Measurements from ENCODE around the gene RPL32. TPM values are rescaled to one million over a fixed set of nuclear protein-coding genes. Genes with fewer than 3 reads are reported as not detected.

Gene RPL32
- total and polyA plus RNA-seq, 5 donors from 2014 or later = 2,250 to 3,950 (median 2,758) TPM

DNA sequence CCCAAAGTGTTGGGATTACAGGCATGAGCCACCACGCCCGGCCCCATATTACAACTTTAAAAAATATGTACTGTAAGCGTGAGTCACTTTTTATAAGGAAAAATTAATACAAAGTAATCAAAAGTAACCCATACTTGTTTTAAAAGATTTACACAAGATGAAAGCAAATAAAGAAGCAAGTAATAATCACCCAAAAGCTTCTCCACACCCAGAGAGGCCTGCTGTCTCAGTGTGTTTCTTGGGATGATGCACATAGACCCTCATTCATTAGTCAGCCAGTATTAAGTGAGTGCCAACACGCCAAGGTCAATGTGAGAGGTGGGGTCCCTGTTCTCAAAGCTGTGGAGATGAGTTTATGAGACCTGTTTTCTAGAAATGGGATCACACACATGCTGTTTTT is 12.0 kb downstream of the RPL32 start:
- Mint-ChIP-seq H3K27ac (no peak overlapping the region), H3K36me3 (peaks cover 15% of the 10 kb centered on the region), H3K27me3 (no peaks in the 10 kb centered on the region), H3K4me3 (no peak overlapping the region), H3K4me1 (peaks cover 0 to 5% (median under 1%) of the 10 kb centered on the region in 4 donors), H3K9me3 (no peaks in the 10 kb centered on the region)
- H3K36me3 ChIP-seq (ENCODE audit: control insufficient read depth, insufficient read depth, low read length) = peaks cover 37% of the 10 kb centered on the region
- no peaks in the 10 kb centered on the region for H3K9me3 ChIP-seq (ENCODE audit: control insufficient read depth in 2 of 2, low read length in 2 of 2)
- ATAC-seq (ENCODE audit: low read depth in 2 of 2) = no peak
- no peak overlapping the region for H3K4me3 ChIP-seq (ENCODE audit: low read depth, low read length)
- H3K27ac ChIP-seq (ENCODE audit: insufficient read depth, low read length, poor library complexity, severe bottlenecking) = no peak overlapping the region
- H3K4me1 ChIP-seq (ENCODE audit: control insufficient read depth, insufficient read depth, low read length, poor library complexity, severe bottlenecking) = no peaks in the 10 kb centered on the region
- no peak for DNase-seq
- no peaks in the 10 kb centered on the region for H3K27me3 ChIP-seq (ENCODE audit: control insufficient read depth, insufficient read depth, low read length)

DNA sequence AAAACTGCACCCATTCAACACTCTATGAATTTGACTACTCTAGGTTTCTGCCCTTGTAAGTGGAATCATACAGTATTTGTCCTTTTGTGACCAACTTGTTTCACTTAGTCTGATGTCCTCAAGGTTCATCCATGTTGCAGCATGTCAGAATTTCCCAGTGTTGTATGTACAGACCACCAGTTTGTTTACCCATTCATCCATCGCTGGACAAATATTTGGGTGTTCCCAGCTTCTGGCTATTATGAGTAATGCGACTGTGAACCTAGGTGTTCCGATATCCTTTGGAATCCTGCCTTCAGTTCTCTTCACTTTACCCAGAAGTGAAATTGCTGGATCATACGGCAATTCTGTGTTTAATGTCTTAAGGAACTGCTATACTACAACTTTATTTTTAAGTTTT is 12.6 kb downstream of the RPL32 start:
- no peaks in the 10 kb centered on the region for H3K9me3 Mint-ChIP-seq
- DNase-seq (no peak), ATAC-seq (ENCODE audit: low read depth in 2 of 2) (no peak)
- no peak overlapping the region for H3K4me3 ChIP-seq (ENCODE audit: low read depth, low read length)
- H3K27me3 ChIP-seq (ENCODE audit: control insufficient read depth, insufficient read depth, low read length) = no peaks in the 10 kb centered on the region
- H3K4me3 Mint-ChIP-seq = no peak overlapping the region
- no peaks in the 10 kb centered on the region for H3K27me3 Mint-ChIP-seq
- peaks cover 30% of the 10 kb centered on the region for H3K36me3 ChIP-seq (ENCODE audit: control insufficient read depth, insufficient read depth, low read length)
- no peaks in the 10 kb centered on the region for H3K4me1 ChIP-seq (ENCODE audit: control insufficient read depth, insufficient read depth, low read length, poor library complexity, severe bottlenecking)
- H3K4me1 Mint-ChIP-seq = peaks cover 0 to 5% (median under 1%) of the 10 kb centered on the region in 4 donors
- H3K36me3 Mint-ChIP-seq = peaks cover 8% of the 10 kb centered on the region
- no peak overlapping the region for H3K27ac ChIP-seq (ENCODE audit: insufficient read depth, low read length, poor library complexity, severe bottlenecking)
- H3K9me3 ChIP-seq (ENCODE audit: control insufficient read depth in 2 of 2, low read length in 2 of 2) = no peaks in the 10 kb centered on the region
- no peak overlapping the region for H3K27ac Mint-ChIP-seq

DNA sequence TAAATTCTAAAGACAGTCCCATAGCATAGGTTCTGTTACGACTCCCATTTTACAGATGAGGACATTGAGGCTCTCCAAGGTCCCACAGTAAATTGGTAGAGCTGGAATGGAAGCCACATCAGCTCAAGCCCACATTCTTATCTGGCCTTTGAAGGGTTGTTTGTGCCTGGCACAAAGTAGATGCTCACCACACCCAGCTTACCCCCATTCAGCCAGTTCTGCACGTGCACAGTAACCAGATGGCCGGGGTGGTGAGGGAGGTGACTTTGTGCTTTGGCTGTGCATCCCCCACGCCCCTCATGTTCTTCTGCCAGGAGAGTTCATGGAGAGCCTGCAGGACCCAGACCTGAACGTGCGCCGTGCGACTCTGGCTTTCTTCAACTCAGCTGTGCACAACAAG is 16.2 kb downstream of the RPL32 start:
- no peak for DNase-seq
- H3K4me3 ChIP-seq (ENCODE audit: low read depth, low read length) = no peak overlapping the region
- no peaks in the 10 kb centered on the region for H3K4me1 ChIP-seq (ENCODE audit: control insufficient read depth, insufficient read depth, low read length, poor library complexity, severe bottlenecking)
- H3K4me1 Mint-ChIP-seq = peaks cover 0 to 3% (median 0%) of the 10 kb centered on the region in 4 donors
- no peak overlapping the region for H3K27ac ChIP-seq (ENCODE audit: insufficient read depth, low read length, poor library complexity, severe bottlenecking)
- H3K9me3 Mint-ChIP-seq = no peaks in the 10 kb centered on the region
- ATAC-seq (ENCODE audit: low read depth in 2 of 2) = no peak
- no peaks in the 10 kb centered on the region for H3K36me3 ChIP-seq (ENCODE audit: control insufficient read depth, insufficient read depth, low read length)
- H3K36me3 Mint-ChIP-seq = no peaks in the 10 kb centered on the region
- H3K9me3 ChIP-seq (ENCODE audit: control insufficient read depth in 2 of 2, low read length in 2 of 2) = no peaks in the 10 kb centered on the region
- peaks cover 5% of the 10 kb centered on the region for H3K27me3 Mint-ChIP-seq
- H3K27ac Mint-ChIP-seq = no peak overlapping the region
- H3K27me3 ChIP-seq (ENCODE audit: control insufficient read depth, insufficient read depth, low read length) = no peaks in the 10 kb centered on the region
- no peak overlapping the region for H3K4me3 Mint-ChIP-seq

DNA sequence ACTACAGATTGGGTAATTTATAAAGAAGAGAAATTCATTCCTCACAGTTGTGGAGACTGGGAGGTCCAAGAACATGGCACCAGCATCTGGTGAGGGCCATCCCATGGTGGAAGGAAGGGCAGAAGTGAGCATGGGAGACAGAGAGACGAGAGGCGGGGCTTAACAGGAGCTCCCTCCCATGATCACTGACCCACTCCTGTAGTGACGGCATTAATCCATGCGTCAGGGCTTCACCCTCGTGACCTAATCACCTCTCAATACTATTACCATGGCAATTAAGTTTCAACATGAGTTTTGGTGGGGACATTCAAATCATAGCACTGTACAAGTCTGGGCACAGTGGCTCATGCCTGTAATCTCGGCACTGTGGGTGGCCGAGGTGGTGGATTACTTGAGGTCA is 17.1 kb downstream of the RPL32 start:
- Histone ChIP-seq H3K36me3 (ENCODE audit: control insufficient read depth, insufficient read depth, low read length) (no peaks in the 10 kb centered on the region), H3K27ac (ENCODE audit: insufficient read depth, low read length, poor library complexity, severe bottlenecking) (no peak overlapping the region), H3K4me1 (ENCODE audit: control insufficient read depth, insufficient read depth, low read length, poor library complexity, severe bottlenecking) (no peaks in the 10 kb centered on the region), H3K9me3 (ENCODE audit: control insufficient read depth in 2 of 2, low read length in 2 of 2) (no peaks in the 10 kb centered on the region), H3K27me3 (ENCODE audit: control insufficient read depth, insufficient read depth, low read length) (no peaks in the 10 kb centered on the region), H3K4me3 (ENCODE audit: low read depth, low read length) (no peak overlapping the region)
- H3K4me3 Mint-ChIP-seq = no peak overlapping the region
- H3K9me3 Mint-ChIP-seq = no peaks in the 10 kb centered on the region
- ATAC-seq (ENCODE audit: low read depth in 2 of 2) = no peak
- peaks cover 5% of the 10 kb centered on the region for H3K27me3 Mint-ChIP-seq
- H3K27ac Mint-ChIP-seq = no peak overlapping the region
- no peaks in the 10 kb centered on the region for H3K36me3 Mint-ChIP-seq
- peaks cover 0 to 3% (median 0%) of the 10 kb centered on the region in 4 donors for H3K4me1 Mint-ChIP-seq
- DNase-seq = no peak

DNA sequence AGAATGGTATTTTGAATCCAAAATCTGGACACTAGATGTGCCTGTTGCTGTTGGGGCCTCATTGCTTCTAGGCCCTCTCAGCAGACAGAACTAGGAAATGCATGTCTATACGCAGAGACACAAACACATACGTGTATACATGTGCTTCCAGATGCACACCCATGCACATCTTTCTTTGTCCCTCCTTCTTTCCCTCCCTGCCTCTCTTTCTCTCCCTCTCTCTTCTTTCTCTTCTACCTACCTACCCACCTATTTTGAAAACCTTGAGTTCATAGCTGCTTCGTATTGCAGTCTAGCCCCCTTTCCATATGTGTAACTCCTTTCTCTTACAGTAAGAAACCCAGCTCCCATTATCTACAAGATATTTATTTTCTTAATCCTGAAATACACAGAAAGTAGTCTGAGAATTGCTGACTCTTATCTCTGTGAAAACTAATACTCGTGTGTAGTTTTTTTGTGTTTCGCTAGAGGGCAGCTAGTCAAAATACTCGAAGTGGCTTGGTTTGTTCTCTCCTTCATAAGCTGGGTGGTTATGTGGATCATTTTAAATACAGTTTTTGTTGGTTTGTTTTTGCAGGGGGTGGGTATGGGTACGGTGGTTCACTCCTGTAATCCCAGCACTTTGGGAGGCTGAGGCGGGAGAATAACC is 18.5 kb downstream of the RPL32 start:
- no peaks in the 10 kb centered on the region for H3K36me3 ChIP-seq (ENCODE audit: control insufficient read depth, insufficient read depth, low read length)
- Mint-ChIP-seq H3K27me3 (peaks cover 5% of the 10 kb centered on the region), H3K27ac (no peak overlapping the region), H3K4me3 (no peak overlapping the region), H3K9me3 (no peaks in the 10 kb centered on the region), H3K4me1 (peaks cover 0 to 3% (median 0%) of the 10 kb centered on the region in 4 donors), H3K36me3 (no peaks in the 10 kb centered on the region)
- DNase-seq (peak in 1 of 3 donors; percentile 29), ATAC-seq (ENCODE audit: low read depth in 2 of 2) (no peak)
- H3K4me3 ChIP-seq (ENCODE audit: low read depth, low read length) = no peak overlapping the region
- H3K27ac ChIP-seq (ENCODE audit: insufficient read depth, low read length, poor library complexity, severe bottlenecking) = no peak overlapping the region
- H3K9me3 ChIP-seq (ENCODE audit: control insufficient read depth in 2 of 2, low read length in 2 of 2) = no peaks in the 10 kb centered on the region
- no peaks in the 10 kb centered on the region for H3K4me1 ChIP-seq (ENCODE audit: control insufficient read depth, insufficient read depth, low read length, poor library complexity, severe bottlenecking)
- no peaks in the 10 kb centered on the region for H3K27me3 ChIP-seq (ENCODE audit: control insufficient read depth, insufficient read depth, low read length)

DNA sequence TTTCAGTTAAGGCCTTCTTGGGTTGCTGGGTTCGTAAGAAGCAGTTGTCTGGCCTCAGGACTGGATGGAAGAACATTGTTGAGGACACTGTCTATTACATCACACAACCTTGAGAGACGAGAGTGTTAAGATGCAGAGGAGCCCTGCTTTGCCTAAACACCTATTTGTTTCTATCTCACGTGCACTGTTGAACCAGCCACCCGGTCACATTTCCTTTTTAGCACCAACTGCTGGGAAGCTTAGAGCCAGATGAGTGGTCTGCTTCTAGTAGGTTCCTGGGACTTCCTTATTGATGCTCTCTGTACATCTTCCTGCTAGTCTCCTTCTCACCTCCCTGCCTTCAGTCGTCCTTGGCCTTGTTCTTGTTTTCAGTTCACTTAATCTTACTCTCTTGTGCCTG is 22.6 kb downstream of the RPL32 start:
- Histone ChIP-seq H3K36me3 (ENCODE audit: control insufficient read depth, insufficient read depth, low read length) (no peaks in the 10 kb centered on the region), H3K4me3 (ENCODE audit: low read depth, low read length) (no peak overlapping the region), H3K27ac (ENCODE audit: insufficient read depth, low read length, poor library complexity, severe bottlenecking) (no peak overlapping the region), H3K27me3 (ENCODE audit: control insufficient read depth, insufficient read depth, low read length) (no peaks in the 10 kb centered on the region), H3K9me3 (ENCODE audit: control insufficient read depth in 2 of 2, low read length in 2 of 2) (no peaks in the 10 kb centered on the region), H3K4me1 (ENCODE audit: control insufficient read depth, insufficient read depth, low read length, poor library complexity, severe bottlenecking) (no peaks in the 10 kb centered on the region)
- no peaks in the 10 kb centered on the region for H3K36me3 Mint-ChIP-seq
- peaks cover 0 to 3% (median 0%) of the 10 kb centered on the region in 4 donors for H3K4me1 Mint-ChIP-seq
- H3K27ac Mint-ChIP-seq = peak overlapping the region in 1 of 3 donors; percentile 3
- no peak overlapping the region for H3K4me3 Mint-ChIP-seq
- ATAC-seq (ENCODE audit: low read depth in 2 of 2) (no peak), DNase-seq (no peak)
- peaks cover 5% of the 10 kb centered on the region for H3K27me3 Mint-ChIP-seq
- peaks cover 0 to 1% (median 0%) of the 10 kb centered on the region in 7 donors for H3K9me3 Mint-ChIP-seq

DNA sequence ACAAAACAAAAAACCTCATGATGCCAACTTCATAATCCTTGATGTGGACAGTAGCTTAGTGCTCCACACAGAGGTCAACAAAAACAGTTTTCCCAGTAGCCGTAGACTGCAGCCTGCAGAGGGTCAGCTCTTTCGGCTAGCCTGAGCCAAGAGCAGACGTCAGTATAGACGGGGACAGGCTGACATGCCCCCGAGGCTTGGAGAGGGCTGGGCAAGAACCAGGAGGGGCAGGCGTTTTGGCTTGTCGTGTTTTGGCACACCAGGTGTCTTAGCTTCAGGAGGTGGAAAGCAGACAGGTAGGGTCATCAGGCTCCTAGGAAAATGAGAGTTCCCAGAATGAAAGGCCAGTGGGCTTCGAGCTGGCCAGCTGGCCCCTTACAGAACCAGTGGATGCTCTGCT is 23.1 kb downstream of the RPL32 start:
- peaks cover 0 to 3% (median 1%) of the 10 kb centered on the region in 4 donors for H3K4me1 Mint-ChIP-seq
- no peak for ATAC-seq (ENCODE audit: low read depth in 2 of 2)
- Histone ChIP-seq H3K36me3 (ENCODE audit: control insufficient read depth, insufficient read depth, low read length) (no peaks in the 10 kb centered on the region), H3K27me3 (ENCODE audit: control insufficient read depth, insufficient read depth, low read length) (no peaks in the 10 kb centered on the region), H3K9me3 (ENCODE audit: control insufficient read depth in 2 of 2, low read length in 2 of 2) (no peaks in the 10 kb centered on the region), H3K4me1 (ENCODE audit: control insufficient read depth, insufficient read depth, low read length, poor library complexity, severe bottlenecking) (no peaks in the 10 kb centered on the region), H3K27ac (ENCODE audit: insufficient read depth, low read length, poor library complexity, severe bottlenecking) (no peak overlapping the region), H3K4me3 (ENCODE audit: low read depth, low read length) (no peak overlapping the region)
- peaks cover 0 to 1% (median 0%) of the 10 kb centered on the region in 7 donors for H3K9me3 Mint-ChIP-seq
- H3K36me3 Mint-ChIP-seq = no peaks in the 10 kb centered on the region
- H3K4me3 Mint-ChIP-seq = no peak overlapping the region
- H3K27me3 Mint-ChIP-seq = peaks cover 5% of the 10 kb centered on the region
- no peak overlapping the region for H3K27ac Mint-ChIP-seq
- DNase-seq = no peak

DNA sequence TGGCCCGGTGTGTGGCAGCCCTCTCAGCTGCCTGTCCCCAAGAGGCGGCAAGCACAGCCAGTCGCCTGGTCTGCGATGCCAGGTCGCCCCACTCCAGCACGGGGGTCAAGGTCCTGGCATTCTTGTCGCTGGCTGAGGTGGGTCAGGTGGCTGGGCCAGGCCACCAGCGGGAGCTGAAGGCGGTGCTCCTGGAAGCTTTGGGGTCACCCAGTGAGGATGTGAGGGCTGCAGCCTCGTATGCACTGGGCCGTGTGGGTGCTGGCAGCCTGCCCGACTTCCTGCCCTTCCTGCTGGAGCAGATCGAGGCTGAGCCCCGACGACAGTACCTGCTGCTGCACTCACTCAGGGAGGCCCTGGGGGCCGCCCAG is 24.0 kb downstream of the RPL32 start:
- H3K27ac Mint-ChIP-seq = no peak overlapping the region
- Histone ChIP-seq H3K27ac (ENCODE audit: insufficient read depth, low read length, poor library complexity, severe bottlenecking) (no peak overlapping the region), H3K4me1 (ENCODE audit: control insufficient read depth, insufficient read depth, low read length, poor library complexity, severe bottlenecking) (no peaks in the 10 kb centered on the region), H3K27me3 (ENCODE audit: control insufficient read depth, insufficient read depth, low read length) (no peaks in the 10 kb centered on the region), H3K4me3 (ENCODE audit: low read depth, low read length) (no peak overlapping the region), H3K36me3 (ENCODE audit: control insufficient read depth, insufficient read depth, low read length) (no peaks in the 10 kb centered on the region), H3K9me3 (ENCODE audit: control insufficient read depth in 2 of 2, low read length in 2 of 2) (no peaks in the 10 kb centered on the region)
- peaks cover 0 to 3% (median 1%) of the 10 kb centered on the region in 4 donors for H3K4me1 Mint-ChIP-seq
- peaks cover 0 to 1% (median 0%) of the 10 kb centered on the region in 7 donors for H3K9me3 Mint-ChIP-seq
- ATAC-seq (ENCODE audit: low read depth in 2 of 2) = no peak
- no peaks in the 10 kb centered on the region for H3K36me3 Mint-ChIP-seq
- no peak overlapping the region for H3K4me3 Mint-ChIP-seq
- no peak for DNase-seq
- no peaks in the 10 kb centered on the region for H3K27me3 Mint-ChIP-seq

All from CD4-positive, CD25-positive, alpha-beta regulatory T cell (primary cell).